Endothelial cell of umbilical vein (primary cell): ENCODE measurements around the gene NPFFR1. TPM values are rescaled to one million over a fixed set of nuclear protein-coding genes. Genes with fewer than 3 reads are reported as not detected.

Experiments
- BruUV-seq: library from RNA; stranded (reverse); fragments of 400-500 nt; replicated peaks from 2 replicates; lab custom pipeline; 2021; lab: Mats Ljungman, UMichigan
- CTCF ChIA-PET: fragments of 300-600, 350-600 bp; sonication (Branson Sonifier 250); formaldehyde crosslinking; loops from one replicate; lab custom pipeline; 2021; ENCODE audit warnings: antibody characterized with exemption, inconsistent platforms; lab: Charles Lee
- POLR2A ChIA-PET: fragments of 300-600, 350-600 bp; sonication (Branson Sonifier 250); formaldehyde crosslinking; loops from one replicate; lab custom pipeline; 2021; ENCODE audit warnings: antibody characterized with exemption, inconsistent platforms; lab: Charles Lee
- DNase-seq: peaks from one replicate; pipeline ENCODE4 v3.0.0-alpha.2; 2011; ENCODE audit warnings: low read depth, low spot score
- FAIRE-seq: peaks from 2 replicates; lab custom pipeline; 2011; peaks lifted over from hg19 to GRCh38; lab: Jason Lieb, UNC
- H2AFZ ChIP-seq: 2 replicates; pipeline ENCODE4 v1.6.0; 2012; ENCODE audit warnings: low read depth, low read length, control low read depth, inconsistent platforms
- H3K27ac ChIP-seq: 2 replicates; pipeline ENCODE4 v1.5.1; 2011; ENCODE audit warnings: low read depth, mild to moderate bottlenecking, control low read depth, low read length, moderate library complexity; ENCODE audit not compliant: insufficient read depth
- H3K27me3 ChIP-seq, 2 experiments: 2 replicates each; pipeline versions ENCODE4 v1.6.0 to v1.6.1; 2011; ENCODE audit warnings: low read length in 2 of 2, mixed read lengths in 1 of 2; ENCODE audit not compliant: control insufficient read depth in 2 of 2, insufficient read depth in 2 of 2
- H3K36me3 ChIP-seq, 2 experiments: 2 replicates in 1 of 2; 3 replicates in 1 of 2; pipeline ENCODE4 v1.5.1; 2011; ENCODE audit warnings: low read length in 2 of 2, mild to moderate bottlenecking in 1 of 2, moderate library complexity in 1 of 2; ENCODE audit not compliant: control insufficient read depth in 2 of 2, insufficient read depth in 2 of 2; ENCODE audit errors: extremely low read depth in 1 of 2
- H3K4me1 ChIP-seq: 3 replicates; pipeline ENCODE4 v1.5.1; 2011; ENCODE audit warnings: mild to moderate bottlenecking, low read length; ENCODE audit not compliant: control insufficient read depth, insufficient read depth; ENCODE audit errors: extremely low read depth
- H3K4me2 ChIP-seq: 2 replicates; pipeline ENCODE4 v1.6.1; 2011; ENCODE audit warnings: low read length, control low read depth, mixed read lengths; ENCODE audit not compliant: insufficient read depth
- H3K4me3 ChIP-seq, 3 experiments: fragments of 200-600 bp in 1 of 3; sonication (generic), shearing (Covaris generic) in 1 of 3; replicated peaks in 1 of 3; 2 replicates each; pipeline ENCODE4 v1.5.1; 2011 to 2016; ENCODE audit warnings: control low read depth in 3 of 3, low read length in 3 of 3, mild to moderate bottlenecking in 2 of 3, inconsistent platforms in 1 of 3, low read depth in 1 of 3, moderate library complexity in 1 of 3; ENCODE audit not compliant: insufficient read depth in 1 of 3
- H3K79me2 ChIP-seq: 2 replicates; pipeline ENCODE4 v1.6.0; 2012; ENCODE audit warnings: low read length, inconsistent platforms; ENCODE audit not compliant: control insufficient read depth, insufficient read depth
- H3K9ac ChIP-seq: replicated peaks from 2 replicates; pipeline ENCODE3; 2011; ENCODE audit warnings: low read length, control low read depth; ENCODE audit not compliant: insufficient read depth; ENCODE audit errors: extremely low read depth
- H3K9me1 ChIP-seq: replicated peaks from 3 replicates; pipeline ENCODE4 v1.6.0; 2011; ENCODE audit warnings: mild to moderate bottlenecking, low read length; ENCODE audit not compliant: control insufficient read depth, insufficient read depth; ENCODE audit errors: extremely low read depth
- H3K9me3 ChIP-seq: replicated peaks from 2 replicates; pipeline ENCODE4 v1.5.1; 2012; ENCODE audit warnings: low read length, inconsistent platforms; ENCODE audit not compliant: control insufficient read depth, insufficient read depth
- H4K20me1 ChIP-seq: replicated peaks from 2 replicates; pipeline ENCODE3; 2011; ENCODE audit warnings: mild to moderate bottlenecking, low read length; ENCODE audit not compliant: control insufficient read depth, insufficient read depth; ENCODE audit errors: extremely low read depth
- FOS ChIP-seq: IDR thresholded peaks from 2 replicates; pipeline ENCODE4 v1.6.1; 2011; ENCODE audit warnings: mild to moderate bottlenecking, low read length, moderate library complexity, borderline replicate concordance; ENCODE audit not compliant: insufficient read depth
- JUN ChIP-seq: IDR thresholded peaks from 2 replicates; pipeline ENCODE4 v1.6.1; 2011; ENCODE audit warnings: borderline replicate concordance, low read depth; ENCODE audit not compliant: insufficient read length, insufficient read depth
- MYC ChIP-seq: IDR thresholded peaks from one replicate; pipeline ENCODE4 v1.6.1; 2011; ENCODE audit warnings: mild to moderate bottlenecking, low read depth, low read length
- POLR2A ChIP-seq: IDR thresholded peaks from 2 replicates; pipeline ENCODE4 v1.6.1; 2012; ENCODE audit warnings: low read depth, mild to moderate bottlenecking, control low read depth, low read length
- POLR2AphosphoS5 ChIP-seq: IDR thresholded peaks from 2 replicates; pipeline ENCODE4 v1.6.1; 2012; ENCODE audit warnings: low read depth, mild to moderate bottlenecking, control low read depth, low read length, moderate library complexity; ENCODE audit not compliant: insufficient read depth
- dilution Hi-C: fragments of 300-500 bp; cut with MboI; formaldehyde crosslinking; loops from one replicate; pipeline ENCODE4 v1.15.0; 2019; ENCODE audit warnings: low sequenced_read_pairs; ENCODE audit not compliant: extremely low pct_ligation_motif_present
- intact Hi-C: fragments of 100-400 bp; cut with micrococcal nuclease; formaldehyde crosslinking; loops from one replicate; pipeline ENCODE4 v1.10.0; 2022
- polyA plus RNA-seq, 4 experiments: library from polyadenylated mRNA; depleted of rRNA in 3 of 4; stranded (reverse) in 3 of 4; unstranded in 1 of 4; fragments of >200 nt; gene quantifications; 2 replicates each; pipeline versions ENCODE4 v1.2.1 to v1.2.3, GENCODE V29; 2011 to 2012; ENCODE audit warnings: missing spikeins in 1 of 4
- total RNA-seq: library from RNA; stranded (reverse); gene quantifications from 2 replicates; pipeline ENCODE4 v1.2.3, GENCODE V29; 2021
- TF ChIP-seq, protein P1 (sequence below): IDR thresholded peaks from 2 replicates; pipeline ENCODE4 v1.6.1; 2011; ENCODE audit not compliant: insufficient read depth, insufficient read length
- TF ChIP-seq, protein P2 (sequence below), 2 donors: IDR thresholded peaks; 1 replicate in 1 of 2; 2 replicates in 1 of 2; pipeline ENCODE4 v1.5.1; 2011; ENCODE audit warnings: low read length in 2 of 2, mild to moderate bottlenecking in 2 of 2, moderate library complexity in 2 of 2, control low read depth in 1 of 2, inconsistent platforms in 1 of 2, low read depth in 1 of 2; ENCODE audit not compliant: insufficient read depth in 1 of 2; ENCODE audit errors: extremely low read depth in 1 of 2

Gene NPFFR1
- total and polyA plus RNA-seq, 2 donors (not counting 3 experiments of a cell fraction or from before 2014, with no cell fraction given) = not detected

DNA sequence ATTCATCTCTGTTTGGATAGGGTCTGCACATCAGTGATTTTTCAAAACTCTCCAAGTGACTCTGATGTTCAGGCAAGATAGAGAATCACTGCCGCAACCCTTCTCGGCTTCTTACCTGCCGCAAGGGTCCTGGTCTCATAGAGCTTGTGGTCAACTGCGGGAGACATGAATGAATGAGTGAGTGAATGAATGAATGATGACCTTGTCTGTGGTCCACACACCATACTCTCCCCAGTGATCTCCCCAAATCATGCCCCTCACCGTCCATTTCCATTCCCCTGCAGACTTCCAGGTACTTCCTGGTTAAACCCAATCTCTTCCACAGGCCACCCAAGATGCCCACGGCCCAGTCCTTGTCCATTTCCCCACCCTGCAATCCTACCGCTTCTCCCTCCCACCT lies 5.9 kb upstream of the NPFFR1 start:
- Histone ChIP-seq H3K36me3 (no peaks in the 10 kb centered on the region), H3K79me2 (no peaks in the 10 kb centered on the region), H2AFZ (no peak overlapping the region), H3K9ac (no peak overlapping the region), H3K9me1 (no peaks in the 10 kb centered on the region), H3K27me3 (peaks cover 17 to 20% of the 10 kb centered on the region in 2 experiments), H3K27ac (no peak overlapping the region), H3K9me3 (no peaks in the 10 kb centered on the region), H3K4me2 (no peak overlapping the region), H3K4me1 (no peaks in the 10 kb centered on the region), H3K4me3 (no peak overlapping the region), H4K20me1 (no peaks in the 10 kb centered on the region)
- ChIA-PET POLR2A (no interaction called here), CTCF (interaction anchor here (1.4 kb wide), 2 partner anchors 17 to 68 kb away, joined by 5 read pairs; no protein-coding TSS in a partner anchor)
- TF ChIP-seq POLR2A (no peak), FOS (no peak), POLR2AphosphoS5 (no peak), JUN (no peak), MYC (no peak)
- TF ChIP-seq, protein P1, sequence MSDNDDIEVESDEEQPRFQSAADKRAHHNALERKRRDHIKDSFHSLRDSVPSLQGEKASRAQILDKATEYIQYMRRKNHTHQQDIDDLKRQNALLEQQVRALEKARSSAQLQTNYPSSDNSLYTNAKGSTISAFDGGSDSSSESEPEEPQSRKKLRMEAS = no peak
- TF ChIP-seq, protein P2, sequence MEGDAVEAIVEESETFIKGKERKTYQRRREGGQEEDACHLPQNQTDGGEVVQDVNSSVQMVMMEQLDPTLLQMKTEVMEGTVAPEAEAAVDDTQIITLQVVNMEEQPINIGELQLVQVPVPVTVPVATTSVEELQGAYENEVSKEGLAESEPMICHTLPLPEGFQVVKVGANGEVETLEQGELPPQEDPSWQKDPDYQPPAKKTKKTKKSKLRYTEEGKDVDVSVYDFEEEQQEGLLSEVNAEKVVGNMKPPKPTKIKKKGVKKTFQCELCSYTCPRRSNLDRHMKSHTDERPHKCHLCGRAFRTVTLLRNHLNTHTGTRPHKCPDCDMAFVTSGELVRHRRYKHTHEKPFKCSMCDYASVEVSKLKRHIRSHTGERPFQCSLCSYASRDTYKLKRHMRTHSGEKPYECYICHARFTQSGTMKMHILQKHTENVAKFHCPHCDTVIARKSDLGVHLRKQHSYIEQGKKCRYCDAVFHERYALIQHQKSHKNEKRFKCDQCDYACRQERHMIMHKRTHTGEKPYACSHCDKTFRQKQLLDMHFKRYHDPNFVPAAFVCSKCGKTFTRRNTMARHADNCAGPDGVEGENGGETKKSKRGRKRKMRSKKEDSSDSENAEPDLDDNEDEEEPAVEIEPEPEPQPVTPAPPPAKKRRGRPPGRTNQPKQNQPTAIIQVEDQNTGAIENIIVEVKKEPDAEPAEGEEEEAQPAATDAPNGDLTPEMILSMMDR (IDR thresholded peaks at IDR 0.05; ENCODE audit: extremely low read depth in 1 of 2, insufficient read depth in 1 of 2, low read depth in 1 of 2, low read length in 2 of 2) = no peak
- intact Hi-C loops = no loop called here
- DNase-seq (no peak), FAIRE-seq (no peak)
- no TSS peak for BruUV-seq
- dilution Hi-C loops = no loop called here
